ENCODE results near the gene LALBA. TPM values are rescaled to one million over a fixed set of nuclear protein-coding genes. Genes with fewer than 3 reads are reported as not detected.
A peak's percentile ranks its signal among the peaks of the same experiment; 100 is the strongest.

The LALBA gene
- total and polyA plus RNA-seq, 9 of the 15 experiments (the other 6 are each of a cell fraction or from before 2014, with no cell fraction given), result 0.21 TPM; not detected in 8

DNA sequence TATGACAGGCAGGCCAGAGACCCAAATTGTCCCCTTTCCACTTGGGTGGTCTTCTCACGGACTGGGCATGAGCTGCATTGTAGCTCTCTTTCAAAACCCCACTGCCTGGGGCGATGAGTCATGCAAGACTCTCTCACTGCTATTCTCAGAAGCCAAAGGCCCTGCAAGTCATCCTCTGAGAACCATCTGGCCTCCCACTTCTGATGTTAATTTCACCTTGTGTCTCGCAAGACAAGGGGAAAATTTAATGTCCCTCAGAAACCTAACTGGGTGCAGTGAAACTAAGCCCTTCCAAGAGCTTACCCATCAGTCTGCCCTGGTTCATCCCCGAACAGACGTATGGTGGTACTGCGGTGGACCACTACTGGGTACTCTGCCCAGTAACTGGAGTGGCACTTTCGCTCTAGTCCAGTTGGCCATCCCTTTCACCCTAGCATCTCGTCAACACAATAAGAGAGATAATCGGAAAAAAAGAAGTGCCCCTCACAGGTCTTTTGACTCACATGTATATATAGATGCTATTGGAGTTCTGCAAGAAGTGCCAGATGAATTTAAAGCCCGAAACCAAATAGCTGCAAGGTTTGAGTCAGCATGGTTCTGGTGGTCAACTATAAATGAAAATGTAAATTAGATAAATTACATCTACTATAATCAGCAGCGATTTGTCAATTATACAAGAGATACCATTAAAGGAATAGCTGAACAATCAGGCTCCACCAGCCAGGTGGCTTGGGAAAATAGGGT lies 31.3 kb upstream of the LALBA start (continued):
- TF ChIP-seq, protein P1, sequence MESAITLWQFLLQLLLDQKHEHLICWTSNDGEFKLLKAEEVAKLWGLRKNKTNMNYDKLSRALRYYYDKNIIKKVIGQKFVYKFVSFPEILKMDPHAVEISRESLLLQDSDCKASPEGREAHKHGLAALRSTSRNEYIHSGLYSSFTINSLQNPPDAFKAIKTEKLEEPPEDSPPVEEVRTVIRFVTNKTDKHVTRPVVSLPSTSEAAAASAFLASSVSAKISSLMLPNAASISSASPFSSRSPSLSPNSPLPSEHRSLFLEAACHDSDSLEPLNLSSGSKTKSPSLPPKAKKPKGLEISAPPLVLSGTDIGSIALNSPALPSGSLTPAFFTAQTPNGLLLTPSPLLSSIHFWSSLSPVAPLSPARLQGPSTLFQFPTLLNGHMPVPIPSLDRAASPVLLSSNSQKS (CRISPR knock-in tag; IDR thresholded peaks at IDR 0.05), result no peak
- TF ChIP-seq KLF10 (CRISPR knock-in tag; IDR thresholded peaks at IDR 0.05) (no peak), C11orf30 (IDR thresholded peaks at IDR 0.05; ENCODE audit: low read depth) (peak; percentile 78), JUNB (CRISPR knock-in tag; conservative IDR thresholded peaks at IDR 0.05) (peak; percentile 73; the same call in 1 of the 2 replicates), DPF2 (IDR thresholded peaks at IDR 0.05) (peak; percentile 78), ZNF146 (CRISPR knock-in tag; IDR thresholded peaks at IDR 0.05; ENCODE audit: unreplicated experiment) (no peak), POLR2A (conservative IDR thresholded peaks at IDR 0.05) (no peak), PCBP1 (IDR thresholded peaks at IDR 0.05; ENCODE audit: low read depth, low read length, poor library complexity, severe bottlenecking) (no peak), STAT5A (IDR thresholded peaks at IDR 0.05; ENCODE audit: borderline replicate concordance, low read length) (0 out of 2 replicates have a peak, but pooled peaks have one; percentile 36), DDX20 (tag; IDR thresholded peaks at IDR 0.05; ENCODE audit: low read depth) (no peak), FOS (IDR thresholded peaks at IDR 0.05; ENCODE audit: extremely low read depth, insufficient read length) (peak; percentile 26), FOXA3 (CRISPR knock-in tag; conservative IDR thresholded peaks at IDR 0.05 in 1 of 2, IDR thresholded peaks at IDR 0.05 in 1 of 2) (no peak), FOSL1 (tag; conservative IDR thresholded peaks at IDR 0.05) (peak; percentile 97), NFE2 (IDR thresholded peaks at IDR 0.05; ENCODE audit: low read depth) (peak; percentile 79), MTA1 (IDR thresholded peaks at IDR 0.05; ENCODE audit: borderline replicate concordance) (no peak), EP300 (IDR thresholded peaks at IDR 0.05; ENCODE audit: low read length) (peak; percentile 52; the same call in 1 of the 2 replicates), CEBPB (tag; IDR thresholded peaks at IDR 0.05) (no peak), ATF7 (IDR thresholded peaks at IDR 0.05) (no peak), NCOA1 (IDR thresholded peaks at IDR 0.05; ENCODE audit: low read depth) (no peak), JUND (IDR thresholded peaks at IDR 0.05; ENCODE audit: borderline replicate concordance, low read depth, low read length) (peak; percentile 97), JUND (tag; IDR thresholded peaks at IDR 0.05; ENCODE audit: borderline replicate concordance, low read depth, low read length) (peak; percentile 93; the same call in 2 of the 3 replicates)
- TF ChIP-seq, protein P2, sequence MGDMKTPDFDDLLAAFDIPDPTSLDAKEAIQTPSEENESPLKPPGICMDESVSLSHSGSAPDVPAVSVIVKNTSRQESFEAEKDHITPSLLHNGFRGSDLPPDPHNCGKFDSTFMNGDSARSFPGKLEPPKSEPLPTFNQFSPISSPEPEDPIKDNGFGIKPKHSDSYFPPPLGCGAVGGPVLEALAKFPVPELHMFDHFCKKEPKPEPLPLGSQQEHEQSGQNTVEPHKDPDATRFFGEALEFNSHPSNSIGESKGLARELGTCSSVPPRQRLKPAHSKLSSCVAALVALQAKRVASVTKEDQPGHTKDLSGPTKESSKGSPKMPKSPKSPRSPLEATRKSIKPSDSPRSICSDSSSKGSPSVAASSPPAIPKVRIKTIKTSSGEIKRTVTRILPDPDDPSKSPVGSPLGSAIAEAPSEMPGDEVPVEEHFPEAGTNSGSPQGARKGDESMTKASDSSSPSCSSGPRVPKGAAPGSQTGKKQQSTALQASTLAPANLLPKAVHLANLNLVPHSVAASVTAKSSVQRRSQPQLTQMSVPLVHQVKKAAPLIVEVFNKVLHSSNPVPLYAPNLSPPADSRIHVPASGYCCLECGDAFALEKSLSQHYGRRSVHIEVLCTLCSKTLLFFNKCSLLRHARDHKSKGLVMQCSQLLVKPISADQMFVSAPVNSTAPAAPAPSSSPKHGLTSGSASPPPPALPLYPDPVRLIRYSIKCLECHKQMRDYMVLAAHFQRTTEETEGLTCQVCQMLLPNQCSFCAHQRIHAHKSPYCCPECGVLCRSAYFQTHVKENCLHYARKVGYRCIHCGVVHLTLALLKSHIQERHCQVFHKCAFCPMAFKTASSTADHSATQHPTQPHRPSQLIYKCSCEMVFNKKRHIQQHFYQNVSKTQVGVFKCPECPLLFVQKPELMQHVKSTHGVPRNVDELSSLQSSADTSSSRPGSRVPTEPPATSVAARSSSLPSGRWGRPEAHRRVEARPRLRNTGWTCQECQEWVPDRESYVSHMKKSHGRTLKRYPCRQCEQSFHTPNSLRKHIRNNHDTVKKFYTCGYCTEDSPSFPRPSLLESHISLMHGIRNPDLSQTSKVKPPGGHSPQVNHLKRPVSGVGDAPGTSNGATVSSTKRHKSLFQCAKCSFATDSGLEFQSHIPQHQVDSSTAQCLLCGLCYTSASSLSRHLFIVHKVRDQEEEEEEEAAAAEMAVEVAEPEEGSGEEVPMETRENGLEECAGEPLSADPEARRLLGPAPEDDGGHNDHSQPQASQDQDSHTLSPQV (IDR thresholded peaks at IDR 0.05), result 0 out of 2 replicates have a peak, but pooled peaks have one; percentile 26
